DOHH2 (cell line): ENCODE data around the gene SLC35F4.

Experiments
- H3F3A ChIP-seq: fragments of 200-600 bp; sonication (generic), shearing (Covaris generic); 2 replicates; pipeline ENCODE4 v1.6.0; 2016; ENCODE audit warnings: antibody characterized with exemption, mild to moderate bottlenecking; ENCODE audit not compliant: control insufficient read depth, insufficient read depth
- H3K27ac ChIP-seq: fragments of 200-600 bp; sonication (generic); 2 replicates; pipeline ENCODE4 v1.5.1; 2014; ENCODE audit warnings: low read depth, mild to moderate bottlenecking, low read length, moderate library complexity
- H3K27me3 ChIP-seq: fragments of 200-600 bp; sonication (generic); 2 replicates; pipeline ENCODE4 v1.6.1; 2014; ENCODE audit warnings: mild to moderate bottlenecking, low read length, mixed read lengths; ENCODE audit not compliant: control insufficient read depth
- H3K36me3 ChIP-seq: fragments of 200-600 bp; sonication (generic); 2 replicates; pipeline ENCODE4 v1.6.1; 2014; ENCODE audit warnings: mild to moderate bottlenecking, low read length, moderate library complexity, mixed read lengths; ENCODE audit not compliant: control insufficient read depth
- H3K4me1 ChIP-seq: fragments of 200-600 bp; sonication (generic); 2 replicates; pipeline ENCODE4 v1.6.1; 2014; ENCODE audit warnings: mild to moderate bottlenecking, low read length, mixed read lengths; ENCODE audit not compliant: control insufficient read depth
- H3K4me2 ChIP-seq: fragments of 200-600 bp; sonication (generic); 2 replicates; pipeline ENCODE4 v1.6.0; 2014; ENCODE audit warnings: mild to moderate bottlenecking, low read length, moderate library complexity
- H3K4me3 ChIP-seq: fragments of 200-600 bp; sonication (generic); 2 replicates; pipeline ENCODE4 v1.5.1; 2014; ENCODE audit warnings: mild to moderate bottlenecking, low read length, mixed read lengths
- H3K79me2 ChIP-seq: fragments of 200-600 bp; sonication (generic); 2 replicates; pipeline ENCODE4 v1.6.1; 2014; ENCODE audit warnings: mild to moderate bottlenecking, low read length, mixed read lengths; ENCODE audit not compliant: control insufficient read depth
- H3K9me2 ChIP-seq: fragments of 200-600 bp; sonication (generic); replicated peaks from 2 replicates; pipeline ENCODE4 v1.6.1; 2014; ENCODE audit warnings: mild to moderate bottlenecking, low read length, mixed read lengths; ENCODE audit not compliant: control insufficient read depth
- H3K9me3 ChIP-seq: fragments of 200-600 bp; sonication (generic); 2 replicates; pipeline ENCODE4 v1.6.1; 2014; ENCODE audit warnings: antibody characterized with exemption, low read length, mixed read lengths; ENCODE audit not compliant: control insufficient read depth, insufficient read depth
- H4K20me1 ChIP-seq: fragments of 200-600 bp; sonication (generic); 2 replicates; pipeline ENCODE4 v1.6.0; 2014; ENCODE audit warnings: low read depth, mild to moderate bottlenecking, antibody characterized with exemption, low read length, moderate library complexity; ENCODE audit not compliant: control insufficient read depth, insufficient read depth
- CTCF ChIP-seq: fragments of 200-600 bp; sonication (generic); IDR thresholded peaks from one replicate; pipeline ENCODE4 v1.5.1; 2014; ENCODE audit warnings: antibody characterized with exemption, mild to moderate bottlenecking, low read depth, low read length; ENCODE audit not compliant: poor library complexity, severe bottlenecking
- EZH2phosphoT487 ChIP-seq: fragments of 200-600 bp; sonication (generic); IDR thresholded peaks from 2 replicates; pipeline ENCODE4 v1.6.1; 2017; ENCODE audit warnings: borderline replicate concordance, mild to moderate bottlenecking, antibody characterized with exemption, low read length, moderate library complexity, mixed read lengths

The SLC35F4 gene

GRCh38 chr14:57746563-57746962 is 119.3 kb downstream of the SLC35F4 start:
- H3K27me3 ChIP-seq, result no peaks in the 10 kb centered on the region

GRCh38 chr14:57739516-57739915 is 126.4 kb downstream of the SLC35F4 start:
- H3F3A ChIP-seq, result no peaks in the 10 kb centered on the region
- no peaks in the 10 kb centered on the region for H3K36me3 ChIP-seq
- no peak overlapping the region for H3K27ac ChIP-seq
- no peaks in the 10 kb centered on the region for H4K20me1 ChIP-seq
- no peaks in the 10 kb centered on the region for H3K79me2 ChIP-seq
- H3K4me1 ChIP-seq, result no peaks in the 10 kb centered on the region
- H3K9me2 ChIP-seq, result no peaks in the 10 kb centered on the region
- no peaks in the 10 kb centered on the region for H3K27me3 ChIP-seq
- no peak overlapping the region for H3K4me3 ChIP-seq
- no peak overlapping the region for H3K4me2 ChIP-seq
- no peaks in the 10 kb centered on the region for H3K9me3 ChIP-seq
- TF ChIP-seq CTCF (no peak), EZH2phosphoT487 (no peak)

More at GRCh38 chr14:57746563-57746962, 119.3 kb downstream of the SLC35F4 start:
- Histone ChIP-seq H3K27ac (no peak overlapping the region), H3K4me1 (no peaks in the 10 kb centered on the region), H3K36me3 (no peaks in the 10 kb centered on the region), H3K9me2 (no peaks in the 10 kb centered on the region), H3K79me2 (no peaks in the 10 kb centered on the region), H4K20me1 (no peaks in the 10 kb centered on the region), H3F3A (no peaks in the 10 kb centered on the region), H3K4me2 (no peak overlapping the region), H3K4me3 (no peak overlapping the region), H3K9me3 (no peaks in the 10 kb centered on the region)
- TF ChIP-seq EZH2phosphoT487 (no peak), CTCF (no peak)

DNA sequence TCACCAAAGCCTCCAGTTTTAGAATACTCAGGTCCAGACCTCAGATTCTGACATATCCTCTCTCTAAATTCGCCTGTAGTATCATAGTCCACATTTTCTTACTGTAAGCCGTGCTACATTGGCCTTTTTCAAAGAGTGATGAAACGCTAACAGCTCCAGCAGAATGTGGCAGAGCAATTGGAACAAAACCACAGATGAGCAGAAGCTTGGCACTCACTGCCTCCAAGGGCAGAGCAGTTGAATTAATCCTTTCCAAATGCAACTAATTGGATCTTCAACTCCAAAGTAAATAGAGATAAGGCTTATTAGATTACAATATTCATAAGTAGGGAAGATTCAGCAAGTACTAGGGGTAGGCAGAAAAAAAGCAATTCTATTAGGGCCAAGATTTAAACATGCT is 128.3 kb downstream of the SLC35F4 start:
- no peaks in the 10 kb centered on the region for H3K9me2 ChIP-seq
- H3F3A ChIP-seq, result no peaks in the 10 kb centered on the region
- H3K4me2 ChIP-seq, result no peak overlapping the region
- H3K9me3 ChIP-seq, result no peaks in the 10 kb centered on the region
- H3K79me2 ChIP-seq, result no peaks in the 10 kb centered on the region
- no peak for TF ChIP-seq CTCF
- no peak for TF ChIP-seq EZH2phosphoT487
- H3K27me3 ChIP-seq, result no peaks in the 10 kb centered on the region
- no peak overlapping the region for H3K4me3 ChIP-seq
- H4K20me1 ChIP-seq, result no peaks in the 10 kb centered on the region
- no peaks in the 10 kb centered on the region for H3K4me1 ChIP-seq
- no peak overlapping the region for H3K27ac ChIP-seq
- H3K36me3 ChIP-seq, result no peaks in the 10 kb centered on the region

DNA sequence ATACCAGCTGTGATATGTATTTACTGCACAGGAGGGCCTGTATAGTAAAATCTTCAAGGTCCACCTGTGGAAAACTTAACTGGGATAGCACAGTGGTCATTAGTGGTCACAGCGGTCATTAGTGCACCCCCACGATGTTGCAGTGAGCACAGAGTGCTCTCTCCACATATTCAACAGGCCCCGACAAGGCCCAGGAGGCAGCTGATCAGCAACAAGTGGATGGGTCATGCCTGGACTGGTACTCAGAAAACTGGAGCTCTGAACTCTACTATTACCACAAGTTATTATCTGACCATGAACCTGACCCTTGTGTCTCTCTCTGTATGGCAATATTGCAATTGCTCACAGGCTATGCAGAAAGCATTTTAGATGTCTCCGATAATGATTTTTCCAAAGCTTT is 129.5 kb downstream of the SLC35F4 start:
- Histone ChIP-seq H3F3A (no peaks in the 10 kb centered on the region), H3K4me3 (no peak overlapping the region), H3K36me3 (no peaks in the 10 kb centered on the region), H3K4me2 (no peak overlapping the region), H3K27me3 (no peaks in the 10 kb centered on the region), H3K27ac (no peak overlapping the region), H3K4me1 (no peaks in the 10 kb centered on the region), H3K79me2 (no peaks in the 10 kb centered on the region), H3K9me3 (no peaks in the 10 kb centered on the region), H3K9me2 (no peaks in the 10 kb centered on the region), H4K20me1 (no peaks in the 10 kb centered on the region)
- TF ChIP-seq CTCF (no peak), EZH2phosphoT487 (no peak)
